Duodenal mucosa (tissue), 2 donors: ENCODE data around the gene BIRC7.
"Not testable (repeated sequence)": the region's sequence is repeated elsewhere in the genome, so short reads cannot be mapped to it uniquely, and the experiment has no call there.

ENCODE experiments used
- H3K27ac ChIP-seq: one replicate; pipeline ENCODE4 v1.7.0; 2013; ENCODE audit warnings: low read depth, low read length
- H3K27me3 ChIP-seq, 2 donors: one replicate each; pipeline ENCODE4 v1.7.0; 2013; ENCODE audit warnings: low read length in 2 of 2, control low read depth in 1 of 2; ENCODE audit not compliant: insufficient read depth in 2 of 2, control insufficient read depth in 1 of 2
- H3K36me3 ChIP-seq, 2 donors: one replicate each; pipeline ENCODE4 v1.7.0; 2013; ENCODE audit warnings: low read length in 2 of 2, control low read depth in 1 of 2; ENCODE audit not compliant: insufficient read depth in 2 of 2, control insufficient read depth in 1 of 2
- H3K4me1 ChIP-seq, 2 donors: one replicate each; pipeline ENCODE4 v1.7.0; 2013; ENCODE audit warnings: low read length in 2 of 2, control low read depth in 1 of 2; ENCODE audit not compliant: insufficient read depth in 2 of 2, control insufficient read depth in 1 of 2
- H3K4me3 ChIP-seq, 2 donors: one replicate each; pipeline ENCODE4 v1.7.0; 2013; ENCODE audit warnings: low read length in 2 of 2, low read depth in 1 of 2
- H3K9ac ChIP-seq, 2 donors: one replicate each; pipeline ENCODE4 v1.7.0; 2013; ENCODE audit warnings: low read length in 2 of 2, low read depth in 1 of 2
- H3K9me3 ChIP-seq, 2 donors: one replicate each; pipeline ENCODE4 v1.7.0; 2013; ENCODE audit warnings: low read length in 2 of 2, control low read depth in 1 of 2; ENCODE audit not compliant: control insufficient read depth in 1 of 2

Gene BIRC7

GRCh38 chr20:63217706-63218105 is 18.0 kb upstream of the BIRC7 start:
- H3K27ac ChIP-seq: no peak overlapping the region
- H3K4me1 ChIP-seq: peaks cover 20 to 29% of the 10 kb centered on the region in 2 donors
- no peaks in the 10 kb centered on the region for H3K9me3 ChIP-seq
- H3K9ac ChIP-seq: no peak overlapping the region
- peaks cover 4% of the 10 kb centered on the region in 2 donors for H3K27me3 ChIP-seq
- no peak overlapping the region for H3K4me3 ChIP-seq
- H3K36me3 ChIP-seq: peaks cover 12 to 13% of the 10 kb centered on the region in 2 donors

DNA sequence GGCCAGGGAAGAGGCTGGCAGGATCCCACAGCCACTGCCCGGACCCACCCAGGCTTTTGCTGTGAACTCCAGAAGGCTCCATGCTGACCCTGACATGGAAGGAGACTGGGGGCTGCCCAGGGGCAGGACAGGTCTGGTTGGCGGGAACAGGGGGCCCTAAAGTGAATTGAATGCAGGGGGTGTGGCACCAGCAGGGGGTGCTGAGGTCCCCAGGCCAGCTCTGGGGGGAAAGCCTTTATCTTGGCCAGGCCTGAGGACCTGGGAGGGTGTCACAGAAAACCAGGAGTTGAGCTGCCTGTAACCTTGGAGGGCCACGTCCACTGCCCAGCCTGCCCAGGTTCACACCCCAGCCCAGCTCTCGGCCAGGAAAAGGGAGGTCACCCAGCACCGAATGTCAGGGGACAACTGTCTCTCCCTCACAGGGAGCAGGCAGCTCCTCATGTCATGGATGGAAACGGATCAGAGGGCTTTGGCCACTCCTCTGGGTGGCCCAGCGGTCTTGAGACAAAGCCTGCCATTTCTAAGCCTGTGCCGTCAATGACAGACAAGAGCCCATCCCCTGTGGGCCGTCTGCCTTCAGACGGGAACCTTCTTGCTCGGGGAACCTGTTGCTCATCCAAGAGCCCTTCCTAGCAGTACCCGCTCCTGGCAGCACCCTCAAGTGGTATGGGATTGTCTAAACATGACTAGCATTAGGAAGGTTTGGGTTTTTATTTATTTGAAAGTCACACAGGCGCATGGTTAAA is 16.8 kb upstream of the BIRC7 start:
- Histone ChIP-seq H3K9me3 (no peaks in the 10 kb centered on the region), H3K4me1 (peaks cover 18 to 19% of the 10 kb centered on the region in 2 donors), H3K4me3 (no peak overlapping the region), H3K27ac (no peak overlapping the region), H3K36me3 (peaks cover 3 to 4% of the 10 kb centered on the region in 2 donors), H3K9ac (no peak overlapping the region), H3K27me3 (peaks cover 5 to 6% of the 10 kb centered on the region in 2 donors)

DNA sequence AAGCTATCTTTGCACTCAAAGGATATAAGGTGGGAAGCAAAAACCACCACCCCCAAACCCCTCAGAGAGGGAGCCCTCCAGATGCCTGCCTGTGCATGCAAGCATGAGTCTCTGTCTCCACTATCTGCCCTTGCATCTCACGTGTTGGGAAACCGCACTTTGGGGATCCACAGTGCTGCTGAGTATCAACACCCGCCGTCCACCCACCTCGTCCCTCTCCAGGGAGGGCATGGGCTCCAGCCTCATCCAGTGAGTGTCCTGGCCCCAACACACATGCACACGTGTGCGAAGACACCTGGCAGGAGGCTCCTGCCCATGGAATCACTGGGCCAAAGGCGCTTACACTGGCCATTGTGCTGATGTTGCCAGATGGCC is 16.3 kb upstream of the BIRC7 start:
- peaks cover 5 to 6% of the 10 kb centered on the region in 2 donors for H3K27me3 ChIP-seq
- peaks cover 12 to 13% of the 10 kb centered on the region in 2 donors for H3K4me1 ChIP-seq
- no peak overlapping the region for H3K27ac ChIP-seq
- no peaks in the 10 kb centered on the region for H3K36me3 ChIP-seq
- H3K9ac ChIP-seq: no peak overlapping the region
- no peak overlapping the region for H3K4me3 ChIP-seq
- H3K9me3 ChIP-seq: no peaks in the 10 kb centered on the region

GRCh38 chr20:63219866-63220521 is 15.7 kb upstream of the BIRC7 start:
- H3K4me1 ChIP-seq: peaks cover 7 to 8% of the 10 kb centered on the region in 2 donors
- H3K27me3 ChIP-seq: peaks cover 5 to 6% of the 10 kb centered on the region in 2 donors
- H3K36me3 ChIP-seq: no peaks in the 10 kb centered on the region
- no peak overlapping the region for H3K27ac ChIP-seq
- H3K9ac ChIP-seq: no peak overlapping the region
- no peaks in the 10 kb centered on the region for H3K9me3 ChIP-seq
- H3K4me3 ChIP-seq: no peak overlapping the region

DNA sequence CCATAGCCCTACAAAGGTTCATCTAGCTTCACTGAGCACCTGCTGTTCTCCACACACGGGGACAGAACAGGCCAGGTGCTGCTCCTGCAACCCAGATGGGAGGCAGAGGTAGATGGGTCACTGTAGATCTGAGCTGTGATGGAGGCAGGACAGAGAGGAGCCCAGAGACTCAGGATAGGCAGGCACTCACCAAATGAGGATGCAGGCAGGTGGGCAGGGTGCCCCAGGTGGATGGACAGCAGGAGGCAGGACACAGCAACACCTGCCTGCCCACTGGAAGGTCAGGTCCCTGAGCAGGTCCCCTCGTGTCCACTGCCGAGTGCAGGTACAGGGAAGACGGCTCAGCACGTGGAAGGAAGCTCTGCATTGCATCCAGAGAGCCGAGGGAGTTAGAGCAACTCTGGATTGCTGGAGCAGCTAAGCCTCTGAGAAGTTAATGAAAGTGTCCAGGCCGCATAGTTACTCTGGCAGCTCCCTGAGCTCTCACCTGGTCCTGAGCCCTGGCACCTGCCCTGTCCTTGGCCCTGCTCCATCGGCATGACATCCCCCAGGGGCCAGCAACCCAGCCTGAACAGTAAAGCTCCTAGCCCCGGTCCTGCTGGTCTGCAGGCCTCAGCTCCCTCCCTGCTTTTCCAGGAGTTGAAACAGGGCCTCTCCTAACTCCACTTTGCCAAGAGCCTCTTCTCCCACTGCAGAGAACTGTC is 14.9 kb upstream of the BIRC7 start:
- Histone ChIP-seq H3K9ac (no peak overlapping the region), H3K36me3 (no peaks in the 10 kb centered on the region), H3K4me3 (no peak overlapping the region), H3K27me3 (peaks cover 5 to 6% of the 10 kb centered on the region in 2 donors), H3K27ac (no peak overlapping the region), H3K9me3 (no peaks in the 10 kb centered on the region), H3K4me1 (peaks cover 5 to 6% of the 10 kb centered on the region in 2 donors)

- not testable (repeated sequence) for H3K9ac ChIP-seq, H3K27me3 ChIP-seq, H3K9me3 ChIP-seq, H3K36me3 ChIP-seq, H3K4me1 ChIP-seq, H3K4me3 ChIP-seq, H3K27ac ChIP-seq
Measured at GRCh38 chr20:63221400-63222053, 14.2 kb upstream of the BIRC7 start.

DNA sequence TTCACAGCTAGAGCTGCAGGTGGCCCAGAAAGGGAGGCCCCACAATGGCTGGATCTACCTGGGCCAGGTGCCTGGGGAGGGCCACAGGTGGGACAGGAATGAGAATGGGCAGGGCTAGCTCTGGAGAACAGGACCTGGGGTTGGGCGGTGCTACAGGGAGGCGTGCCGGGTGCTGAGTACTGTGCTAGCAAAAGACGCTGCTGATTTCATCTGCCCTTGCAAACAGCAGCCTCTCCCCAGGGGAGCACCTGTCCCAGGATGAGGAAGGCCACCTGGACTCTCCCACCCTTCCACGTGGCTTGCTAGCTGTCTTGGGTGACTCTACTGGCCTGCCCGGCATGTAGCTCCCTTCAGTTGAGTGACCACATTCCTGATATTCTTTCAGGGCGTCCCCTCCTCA is 13.2 kb upstream of the BIRC7 start:
- Histone ChIP-seq H3K9me3 (no peaks in the 10 kb centered on the region), H3K27me3 (peaks cover 5 to 6% of the 10 kb centered on the region in 2 donors)

GRCh38 chr20:63223121-63223825 is 12.4 kb upstream of the BIRC7 start:
- Histone ChIP-seq H3K4me3 (no peak overlapping the region), H3K9ac (no peak overlapping the region), H3K36me3 (no peaks in the 10 kb centered on the region), H3K27ac (no peak overlapping the region), H3K27me3 (peaks cover 5 to 6% of the 10 kb centered on the region in 2 donors), H3K9me3 (no peaks in the 10 kb centered on the region), H3K4me1 (no peaks in the 10 kb centered on the region)

More for the DNA sequence above, 13.2 kb upstream of the BIRC7 start:
- Histone ChIP-seq H3K27ac (no peak overlapping the region), H3K36me3 (no peaks in the 10 kb centered on the region), H3K9ac (no peak overlapping the region), H3K4me1 (no peaks in the 10 kb centered on the region), H3K4me3 (no peak overlapping the region)

GRCh38 chr20:63223826-63224207 is 11.9 kb upstream of the BIRC7 start:
- Histone ChIP-seq H3K4me3 (no peak overlapping the region), H3K9me3 (no peaks in the 10 kb centered on the region), H3K36me3 (no peaks in the 10 kb centered on the region), H3K27me3 (peaks cover 5 to 6% of the 10 kb centered on the region in 2 donors), H3K4me1 (no peaks in the 10 kb centered on the region), H3K27ac (no peak overlapping the region), H3K9ac (no peak overlapping the region)
